Activated T-helper 17 cell treated with anti-CD3 and anti-CD28 coated beads, Interleukin-2, amount 50 U/mL, for 72 hours (primary cell): Measurements from ENCODE around the gene MKRN2OS. TPM values are rescaled to one million over a fixed set of nuclear protein-coding genes. Genes with fewer than 3 reads are reported as not detected.
A peak's percentile ranks its signal among the peaks of the same experiment; 100 is the strongest.
"Not testable (repeated sequence)": the region's sequence is repeated elsewhere in the genome, so short reads cannot be mapped to it uniquely, and the experiment has no call there.

Experiments used
- ATAC-seq: fragments of 150-1000 bp; cut with Tn5 transposase; replicated peaks from 2 replicates; pipeline ENCODE4 v1.10.0; 2021; ENCODE audit warnings: mild to moderate bottlenecking, moderate library complexity
- H3K27ac Mint-ChIP-seq: one replicate; pipeline ENCODE4 v1.8.0; 2022; ENCODE audit warnings: mixed read lengths
- H3K27me3 Mint-ChIP-seq: one replicate; pipeline ENCODE4 v1.8.0; 2022; ENCODE audit warnings: mixed read lengths
- H3K36me3 Mint-ChIP-seq: one replicate; pipeline ENCODE4 v1.8.0; 2022; ENCODE audit warnings: low read depth, mild to moderate bottlenecking, mixed read lengths
- H3K4me1 Mint-ChIP-seq: one replicate; pipeline ENCODE4 v1.8.0; 2022; ENCODE audit warnings: mixed read lengths
- H3K4me3 Mint-ChIP-seq: one replicate; pipeline ENCODE4 v1.8.0; 2022; ENCODE audit warnings: mild to moderate bottlenecking, mixed read lengths
- H3K9me3 Mint-ChIP-seq: one replicate; pipeline ENCODE4 v1.8.0; 2022; ENCODE audit warnings: mixed read lengths
- total RNA-seq, 2 donors: library from RNA; stranded (reverse); gene quantifications; one replicate each; pipeline ENCODE4 v1.2.3, GENCODE V29; 2022

Gene MKRN2OS
- total RNA-seq, 2 donors from 2014 or later, result not detected

GRCh38 chr3:12556314-12556689 lies 11.0 kb upstream of the MKRN2OS start:
- no peaks in the 10 kb centered on the region for H3K36me3 Mint-ChIP-seq
- ATAC-seq, result no peak
- peaks cover 25% of the 10 kb centered on the region for H3K27me3 Mint-ChIP-seq
- H3K27ac Mint-ChIP-seq, result peak overlapping the region; percentile 78
- H3K4me1 Mint-ChIP-seq, result peaks cover 44% of the 10 kb centered on the region
- no peaks in the 10 kb centered on the region for H3K9me3 Mint-ChIP-seq
- H3K4me3 Mint-ChIP-seq, result peak overlapping the region; percentile 91

DNA sequence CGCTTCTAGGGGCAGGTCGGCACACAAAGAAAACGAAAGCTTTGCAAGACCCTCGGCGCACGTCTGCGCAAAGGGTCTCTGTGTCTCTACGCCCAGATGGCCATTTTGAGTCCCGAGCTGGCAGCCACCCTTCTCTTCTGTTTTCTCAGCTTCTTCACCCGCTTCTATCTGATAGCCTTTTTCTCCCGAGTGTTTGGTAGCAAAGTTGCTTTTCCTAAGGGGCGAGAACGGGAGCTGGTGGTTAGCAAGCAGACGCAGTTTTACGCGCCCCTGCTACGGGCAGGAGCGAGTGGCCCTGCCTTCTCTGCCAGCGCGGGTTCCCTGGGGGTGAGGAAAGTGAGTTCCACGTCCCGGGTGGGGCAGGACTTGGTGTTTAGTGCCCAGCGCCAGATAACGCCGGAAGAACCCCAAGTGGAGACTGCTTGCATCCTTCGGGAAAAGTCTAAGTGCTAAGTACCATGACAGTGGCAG lies 8.7 kb upstream of the MKRN2OS start:
- H3K4me1 Mint-ChIP-seq, result peaks cover 25% of the 10 kb centered on the region
- no peaks in the 10 kb centered on the region for H3K9me3 Mint-ChIP-seq
- ATAC-seq, result no peak
- peak overlapping the region; percentile 74 for H3K4me3 Mint-ChIP-seq
- no peak overlapping the region for H3K27ac Mint-ChIP-seq
- H3K27me3 Mint-ChIP-seq, result peaks cover 25% of the 10 kb centered on the region
- no peaks in the 10 kb centered on the region for H3K36me3 Mint-ChIP-seq

DNA sequence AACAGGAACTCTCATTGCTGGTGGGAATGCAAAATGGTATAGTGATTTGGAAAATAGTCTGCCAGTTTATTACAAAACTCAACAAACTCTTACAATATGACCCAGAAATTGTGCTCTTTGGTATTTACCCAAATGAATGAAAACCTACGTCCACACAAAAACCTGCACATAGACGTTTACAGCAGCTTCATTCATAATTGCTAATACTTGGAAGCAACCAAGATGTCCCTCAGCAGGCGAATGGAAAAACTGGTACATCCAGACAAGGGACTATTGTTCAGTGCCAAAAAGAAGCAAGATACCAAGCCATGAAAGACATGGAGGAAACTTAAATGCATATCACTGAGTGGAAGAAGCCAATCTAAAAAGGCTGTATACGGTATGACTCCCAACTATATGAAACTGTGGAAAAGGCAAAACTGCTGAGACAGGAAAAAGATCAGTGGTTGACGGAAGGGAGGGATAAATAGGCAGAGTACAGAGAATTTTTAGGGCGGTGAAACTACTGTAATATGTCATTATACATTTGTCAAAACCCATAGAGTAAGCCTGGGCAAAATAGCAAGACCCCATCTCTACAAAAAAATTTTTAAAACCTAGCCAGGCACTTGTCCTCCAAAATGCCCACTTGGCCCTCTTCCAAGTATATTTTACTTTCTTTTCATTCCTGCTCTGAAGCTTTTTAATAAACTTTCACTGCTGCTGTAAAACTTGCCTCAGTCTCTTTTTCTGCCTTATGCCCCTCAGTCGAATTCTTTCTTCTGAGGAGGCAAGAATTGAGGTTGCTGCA lies 4.9 kb upstream of the MKRN2OS start:
- Mint-ChIP-seq H3K27ac (no peak overlapping the region), H3K4me1 (no peaks in the 10 kb centered on the region), H3K27me3 (peaks cover 17% of the 10 kb centered on the region), H3K4me3 (no peak overlapping the region), H3K36me3 (no peaks in the 10 kb centered on the region), H3K9me3 (no peaks in the 10 kb centered on the region)
- no peak for ATAC-seq

GRCh38 chr3:12544652-12545472 lies 437 bp downstream of the MKRN2OS start:
- H3K9me3 Mint-ChIP-seq, result no peaks in the 10 kb centered on the region
- no peak overlapping the region for H3K27ac Mint-ChIP-seq
- no peaks in the 10 kb centered on the region for H3K36me3 Mint-ChIP-seq
- ATAC-seq, result no peak
- no peaks in the 10 kb centered on the region for H3K27me3 Mint-ChIP-seq
- no peaks in the 10 kb centered on the region for H3K4me1 Mint-ChIP-seq
- no peak overlapping the region for H3K4me3 Mint-ChIP-seq

GRCh38 chr3:12543497-12543896 lies 1.8 kb downstream of the MKRN2OS start:
- H3K27me3 Mint-ChIP-seq, H3K4me1 Mint-ChIP-seq, H3K36me3 Mint-ChIP-seq, ATAC-seq, H3K4me3 Mint-ChIP-seq, H3K9me3 Mint-ChIP-seq: not testable (repeated sequence)
- H3K27ac Mint-ChIP-seq, result peak overlapping the region; percentile 67

- ATAC-seq, result no peak
- Mint-ChIP-seq H3K4me1 (no peaks in the 10 kb centered on the region), H3K27me3 (no peaks in the 10 kb centered on the region), H3K9me3 (no peaks in the 10 kb centered on the region), H3K4me3 (no peak overlapping the region), H3K36me3 (no peaks in the 10 kb centered on the region), H3K27ac (no peak overlapping the region)
Observed at GRCh38 chr3:12541625-12542024, 3.7 kb downstream of the MKRN2OS start.

GRCh38 chr3:12536423-12536822 lies 8.9 kb downstream of the MKRN2OS start:
- Mint-ChIP-seq H3K4me1 (no peaks in the 10 kb centered on the region), H3K36me3 (peaks cover 25% of the 10 kb centered on the region), H3K9me3 (no peaks in the 10 kb centered on the region), H3K27ac (no peak overlapping the region), H3K4me3 (no peak overlapping the region), H3K27me3 (no peaks in the 10 kb centered on the region)
- no peak for ATAC-seq

DNA sequence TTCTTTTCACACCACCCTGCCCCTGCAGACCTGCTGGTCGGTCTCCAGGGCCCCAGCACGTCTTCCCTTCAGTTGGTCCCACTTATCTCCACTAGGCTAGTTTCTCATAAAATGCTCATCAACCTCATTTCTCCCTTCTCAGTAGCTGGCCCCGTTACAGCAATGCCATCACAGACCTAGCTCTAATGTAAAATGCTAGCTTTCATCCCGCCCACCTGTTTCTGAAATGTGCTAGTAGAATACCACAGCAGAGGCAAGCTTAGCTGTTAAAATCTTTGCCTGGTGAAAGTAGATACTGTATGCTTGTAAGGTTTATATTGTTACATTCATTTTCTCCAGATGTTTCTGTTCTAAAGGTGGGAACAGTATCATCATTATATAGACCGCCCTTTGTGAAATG lies 13.1 kb downstream of the MKRN2OS start:
- Mint-ChIP-seq H3K4me3 (no peak overlapping the region), H3K27ac (peak overlapping the region; percentile 17), H3K4me1 (no peaks in the 10 kb centered on the region), H3K27me3 (no peaks in the 10 kb centered on the region), H3K9me3 (no peaks in the 10 kb centered on the region), H3K36me3 (peaks cover 55% of the 10 kb centered on the region)
- ATAC-seq, result peak; percentile 24

DNA sequence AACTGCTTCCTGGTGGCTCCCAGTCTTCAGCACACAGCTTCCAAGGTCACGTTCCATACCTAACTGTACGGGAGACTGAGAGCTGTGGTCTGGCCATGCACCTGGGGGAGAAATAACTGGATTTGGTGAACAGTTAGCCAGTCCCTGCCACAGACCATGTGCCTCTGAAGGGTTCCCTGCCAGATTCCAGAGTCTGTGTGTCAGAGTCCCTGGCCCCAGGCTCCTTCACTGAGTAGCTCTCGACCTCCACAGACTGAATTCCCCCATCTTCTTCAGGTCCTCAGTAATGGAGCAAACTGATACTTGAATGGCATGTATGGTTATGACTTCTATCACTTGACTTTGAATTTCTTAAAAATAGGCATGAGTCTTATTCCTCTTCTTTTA lies 17.5 kb downstream of the MKRN2OS start:
- H3K4me1 Mint-ChIP-seq, result no peaks in the 10 kb centered on the region
- H3K36me3 Mint-ChIP-seq, result peaks cover 70% of the 10 kb centered on the region
- H3K9me3 Mint-ChIP-seq, result no peaks in the 10 kb centered on the region
- no peak overlapping the region for H3K4me3 Mint-ChIP-seq
- H3K27ac Mint-ChIP-seq, result no peak overlapping the region
- no peak for ATAC-seq
- no peaks in the 10 kb centered on the region for H3K27me3 Mint-ChIP-seq

DNA sequence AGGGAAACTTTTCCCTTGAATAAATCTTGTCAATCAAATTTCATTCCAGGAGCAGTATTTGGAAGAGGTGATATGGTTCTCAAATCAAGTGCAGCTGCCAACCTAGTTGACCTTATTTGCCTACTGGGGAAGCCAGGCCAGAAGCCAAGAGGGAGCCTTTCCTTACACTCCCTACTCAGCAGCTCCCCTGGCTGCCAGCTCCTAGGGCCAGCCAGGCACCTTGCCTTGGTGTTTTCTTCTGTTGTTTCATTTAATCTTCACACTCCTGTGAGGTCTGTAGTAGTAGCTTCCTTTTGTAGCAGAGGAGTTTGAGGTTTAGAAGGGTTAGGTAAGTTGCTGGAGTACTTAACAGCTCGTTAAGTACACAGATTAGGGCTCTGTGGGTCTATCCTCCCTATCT lies 22.6 kb downstream of the MKRN2OS start:
- Mint-ChIP-seq H3K4me1 (no peaks in the 10 kb centered on the region), H3K27me3 (no peaks in the 10 kb centered on the region), H3K36me3 (peaks cover 64% of the 10 kb centered on the region), H3K4me3 (no peak overlapping the region), H3K9me3 (no peaks in the 10 kb centered on the region), H3K27ac (no peak overlapping the region)
- no peak for ATAC-seq

GRCh38 chr3:12521010-12521409 lies 24.3 kb downstream of the MKRN2OS start:
- Mint-ChIP-seq H3K36me3 (peaks cover 55% of the 10 kb centered on the region), H3K9me3 (no peaks in the 10 kb centered on the region), H3K4me3 (no peak overlapping the region), H3K4me1 (no peaks in the 10 kb centered on the region), H3K27ac (no peak overlapping the region), H3K27me3 (no peaks in the 10 kb centered on the region)
- no peak for ATAC-seq

- peaks cover 54% of the 10 kb centered on the region for H3K36me3 Mint-ChIP-seq
- ATAC-seq, result no peak
Observed at GRCh38 chr3:12518261-12519028, 26.9 kb downstream of the MKRN2OS start.

DNA sequence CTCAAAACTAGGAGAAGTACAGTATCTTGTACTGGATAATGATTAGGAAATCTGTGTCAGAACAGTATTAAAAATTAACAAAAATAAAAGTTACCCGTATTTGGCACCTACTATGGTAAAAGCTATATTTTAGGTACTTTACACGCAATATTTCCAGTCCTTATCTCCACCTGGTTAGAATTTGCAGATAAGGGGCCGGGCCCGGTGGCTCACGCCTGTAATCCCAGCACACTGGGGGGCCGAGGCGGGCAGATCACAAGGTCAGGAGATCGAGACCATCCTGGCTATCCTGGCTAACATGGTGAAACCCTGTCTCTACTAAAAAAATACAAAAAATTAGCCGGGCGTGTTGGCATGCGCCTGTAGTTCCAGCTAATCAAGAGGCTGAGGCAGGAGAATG lies 28.4 kb downstream of the MKRN2OS start:
- no peak overlapping the region for H3K4me3 Mint-ChIP-seq
- H3K27ac Mint-ChIP-seq, result no peak overlapping the region
- no peaks in the 10 kb centered on the region for H3K4me1 Mint-ChIP-seq
- no peaks in the 10 kb centered on the region for H3K9me3 Mint-ChIP-seq
- ATAC-seq, result no peak
- H3K36me3 Mint-ChIP-seq, result peaks cover 51% of the 10 kb centered on the region
- no peaks in the 10 kb centered on the region for H3K27me3 Mint-ChIP-seq

More at GRCh38 chr3:12518261-12519028, 26.9 kb downstream of the MKRN2OS start:
- Mint-ChIP-seq H3K4me1 (no peaks in the 10 kb centered on the region), H3K27me3 (no peaks in the 10 kb centered on the region), H3K27ac (no peak overlapping the region), H3K4me3 (no peak overlapping the region), H3K9me3 (no peaks in the 10 kb centered on the region)

- H3K4me1 Mint-ChIP-seq, result no peaks in the 10 kb centered on the region
- no peak for ATAC-seq
- H3K9me3 Mint-ChIP-seq, result no peaks in the 10 kb centered on the region
- H3K27me3 Mint-ChIP-seq, result no peaks in the 10 kb centered on the region
- H3K4me3 Mint-ChIP-seq, result no peak overlapping the region
- no peak overlapping the region for H3K27ac Mint-ChIP-seq
- H3K36me3 Mint-ChIP-seq, result peaks cover 42% of the 10 kb centered on the region
Observed at GRCh38 chr3:12515631-12516030, 29.7 kb downstream of the MKRN2OS start.
